GM21737 (cell line): Measurements from ENCODE around the gene EDRF1.

Experiments used
- ATAC-seq: cut with Tn5 transposase; IDR thresholded peaks from one replicate; pipeline ENCODE4 v1.9.1; 2021; ENCODE audit warnings: mild to moderate bottlenecking, moderate library complexity; ENCODE audit not compliant: unreplicated experiment

The EDRF1 gene

GRCh38 chr10:125785791-125786190, 66.3 kb downstream of the EDRF1 start:
- ATAC-seq: no peak

GRCh38 chr10:125788156-125789034, 68.9 kb downstream of the EDRF1 start:
- ATAC-seq: no peak

GRCh38 chr10:125792342-125793300, 73.1 kb downstream of the EDRF1 start:
- ATAC-seq: no peak

GRCh38 chr10:125795128-125795527, 75.6 kb downstream of the EDRF1 start:
- no peak for ATAC-seq

- no peak for ATAC-seq
Observed at GRCh38 chr10:125795637-125796190, 76.2 kb downstream of the EDRF1 start.

- no peak for ATAC-seq
Observed at GRCh38 chr10:125797424-125797823, 77.9 kb downstream of the EDRF1 start.

- ATAC-seq: no peak
Observed at GRCh38 chr10:125797994-125798662, 78.6 kb downstream of the EDRF1 start.

- no peak for ATAC-seq
Observed at GRCh38 chr10:125799451-125800182, 80.1 kb downstream of the EDRF1 start.

- no peak for ATAC-seq
Observed at GRCh38 chr10:125801574-125801973, 82.1 kb downstream of the EDRF1 start.

- no peak for ATAC-seq
Observed at GRCh38 chr10:125802131-125802530, 82.6 kb downstream of the EDRF1 start.

GRCh38 chr10:125802739-125803138, 83.2 kb downstream of the EDRF1 start:
- ATAC-seq: no peak

GRCh38 chr10:125808047-125808446, 88.5 kb downstream of the EDRF1 start:
- ATAC-seq: no peak

- ATAC-seq: no peak
Observed at GRCh38 chr10:125811251-125811650, 91.7 kb downstream of the EDRF1 start.

GRCh38 chr10:125812128-125812750, 92.7 kb downstream of the EDRF1 start:
- no peak for ATAC-seq
